A549 treated with RU486 at 1 μM for 4 hours (cell line): ENCODE measurements around the gene ICOSLG. TPM values are rescaled to one million over a fixed set of nuclear protein-coding genes. Genes with fewer than 3 reads are reported as not detected.

ENCODE experiments used
- total RNA-seq: library from RNA; stranded (reverse); fragments of 200-300 nt; extraction: Qiagen RNA extraction; gene quantifications from 5 replicates; pipeline ENCODE4 v1.2.3, GENCODE V29; 2022; ENCODE audit warnings: low read depth

The ICOSLG gene, protein sequence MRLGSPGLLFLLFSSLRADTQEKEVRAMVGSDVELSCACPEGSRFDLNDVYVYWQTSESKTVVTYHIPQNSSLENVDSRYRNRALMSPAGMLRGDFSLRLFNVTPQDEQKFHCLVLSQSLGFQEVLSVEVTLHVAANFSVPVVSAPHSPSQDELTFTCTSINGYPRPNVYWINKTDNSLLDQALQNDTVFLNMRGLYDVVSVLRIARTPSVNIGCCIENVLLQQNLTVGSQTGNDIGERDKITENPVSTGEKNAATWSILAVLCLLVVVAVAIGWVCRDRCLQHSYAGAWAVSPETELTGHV
- total RNA-seq = 2.2 to 3.0 TPM (median 2.9 TPM) in 5 replicates

GRCh38 chr21:44240842-44241241, at the start of gene ICOSLG:
Gene ICOSLG (minus strand): TSS chr21:44240943. CDS start chr21:44240817, 126 bp downstream.

GRCh38 chr21:44285138-44285992, 44.6 kb upstream of the ICOSLG start, which contains the start of gene AIRE:
Gene AIRE (plus strand): TSS chr21:44285876. CDS start chr21:44286007, 131 bp downstream.

GRCh38 chr21:44261675-44262295, 21.0 kb upstream of the ICOSLG start, which contains the start of gene DNMT3L:
Gene DNMT3L (minus strand): TSS chr21:44261897. CDS start chr21:44261259, 638 bp downstream.

Other genes with a start within 250 kb of the ICOSLG start
- gene TRAPPC10, start 228.6 kb downstream of the ICOSLG start, total RNA-seq = 12.4 to 16.6 TPM (median 15.5 TPM) in 5 replicates
- 1.4 to 2.7 TPM (median 2.3 TPM) in 5 replicates for gene PWP2, start 133.5 kb downstream of the ICOSLG start, total RNA-seq
- 2.4 to 6.4 TPM (median 3.9 TPM) in 5 replicates for gene GATD3, start 107.3 kb downstream of the ICOSLG start, total RNA-seq
- gene DNMT3L, start 21.0 kb upstream of the ICOSLG start, total RNA-seq = not detected in 5 replicates
- gene AIRE, start 44.9 kb upstream of the ICOSLG start, total RNA-seq = not detected in 5 replicates
- 35.3 to 79.4 TPM (median 57.5 TPM) in 5 replicates for gene PFKL, start 59.1 kb upstream of the ICOSLG start, total RNA-seq
- 5.6 to 11.1 TPM (median 8.5 TPM) in 5 replicates for gene CFAP410, start 98.4 kb upstream of the ICOSLG start, total RNA-seq
- 5.2 to 10.6 TPM (median 8.9 TPM) in 5 replicates for gene TRPM2, start 112.7 kb upstream of the ICOSLG start, total RNA-seq
- 1.0 to 2.1 TPM (median 1.6 TPM) in 5 replicates for gene LRRC3, start 214.6 kb upstream of the ICOSLG start, total RNA-seq